K562 (cell line): ENCODE results near the gene HRH3. TPM values are rescaled to one million over a fixed set of nuclear protein-coding genes. Genes with fewer than 3 reads are reported as not detected.
A peak's percentile ranks its signal among the peaks of the same experiment; 100 is the strongest.

Experiments used
- ATF1 ChIP-seq, 2 experiments: fragments of 450-650 bp in 1 of 2; IDR thresholded peaks; 2 replicates each; pipeline ENCODE4 v1.6.1; 2016; ENCODE audit warnings: missing compliant biosample characterization in 1 of 2, missing genetic modification characterization in 1 of 2
- BACH1 ChIP-seq: fragments of 200-800 bp; sonication (Bioruptor generic); IDR thresholded peaks from 2 replicates; pipeline ENCODE4 v1.6.1; 2016; ENCODE audit warnings: missing genetic modification characterization, missing compliant biosample characterization
- CHD2 ChIP-seq: IDR thresholded peaks from 2 replicates; pipeline ENCODE4 v1.6.1; 2011; ENCODE audit warnings: low read depth, low read length
- CXXC5 ChIP-seq: fragments of 250-450 bp; sonication (Bioruptor Pico); IDR thresholded peaks from 2 replicates; pipeline ENCODE4 v1.8.0; 2022; ENCODE audit warnings: inconsistent platforms, mild to moderate bottlenecking, moderate library complexity
- DPF2 ChIP-seq: fragments of 450-650 bp; IDR thresholded peaks from 2 replicates; pipeline ENCODE4 v1.6.1; 2016
- EGR1 ChIP-seq: fragments of 450-650 bp; conservative IDR thresholded peaks from 2 replicates; pipeline ENCODE4 v1.6.1; 2017; ENCODE audit warnings: mild to moderate bottlenecking
- ETV6 ChIP-seq, 3 experiments: fragments of 150-350 bp in 1 of 3; sonication (generic) in 1 of 3; formaldehyde crosslinking in 1 of 3; IDR thresholded peaks; 2 replicates each; pipeline versions ENCODE4 v1.6.1 to v1.8.0; 2014 to 2022; ENCODE audit warnings: borderline replicate concordance in 2 of 3, low read depth in 2 of 3, antibody characterized with exemption in 1 of 3, low read length in 1 of 3, mild to moderate bottlenecking in 1 of 3, missing genetic modification reagents in 1 of 3
- FOXA3 ChIP-seq, 2 experiments: fragments of 450-650 bp in 1 of 2; sonication (generic) in 1 of 2; formaldehyde crosslinking; IDR thresholded peaks in 1 of 2; conservative IDR thresholded peaks in 1 of 2; 2 replicates each; pipeline versions ENCODE4 v1.4.0 to v1.8.0; 2020 to 2022; ENCODE audit warnings: mild to moderate bottlenecking in 2 of 2, missing genetic modification reagents in 1 of 2
- GABPA ChIP-seq: fragments of 200-800 bp; sonication (Bioruptor generic); conservative IDR thresholded peaks from 2 replicates; pipeline ENCODE4 v1.6.1; 2016; ENCODE audit warnings: low read depth, missing genetic modification characterization, missing compliant biosample characterization
- GABPB1 ChIP-seq: sonication (generic); formaldehyde crosslinking; IDR thresholded peaks from 2 replicates; pipeline ENCODE4 v1.8.0; 2022; ENCODE audit warnings: mild to moderate bottlenecking, missing genetic modification reagents
- HDAC1 ChIP-seq, 2 experiments: fragments of 450-650 bp; IDR thresholded peaks; 2 replicates each; pipeline ENCODE4 v1.6.1; 2016 to 2017; ENCODE audit warnings: inconsistent platforms in 1 of 2, mild to moderate bottlenecking in 1 of 2, moderate library complexity in 1 of 2
- NFE2 ChIP-seq: IDR thresholded peaks from 2 replicates; pipeline ENCODE4 v1.6.1; 2014; ENCODE audit warnings: antibody characterized with exemption, low read depth
- NONO ChIP-seq, 2 experiments: fragments of 200-400 bp in 1 of 2; fragments of 450-650 bp in 1 of 2; formaldehyde crosslinking in 1 of 2; IDR thresholded peaks; 2 replicates each; pipeline ENCODE4 v1.6.1; 2017; ENCODE audit warnings: low read depth in 2 of 2, mild to moderate bottlenecking in 2 of 2, moderate library complexity in 2 of 2, low read length in 1 of 2
- OTX1 ChIP-seq: fragments of 450-650 bp; formaldehyde crosslinking; IDR thresholded peaks from 2 replicates; pipeline ENCODE4 v1.4.0; 2022; ENCODE audit warnings: mild to moderate bottlenecking
- PHF8 ChIP-seq: fragments of 200-600 bp; sonication (generic); IDR thresholded peaks from 2 replicates; pipeline ENCODE4 v1.6.1; 2012; ENCODE audit warnings: mixed run types, mild to moderate bottlenecking, inconsistent platforms, low read length, moderate library complexity, borderline replicate concordance
- RAD51 ChIP-seq: fragments of 450-650 bp; IDR thresholded peaks from 2 replicates; pipeline ENCODE4 v1.7.1; 2016; ENCODE audit warnings: low read depth, mild to moderate bottlenecking, borderline replicate concordance
- RCOR1 ChIP-seq, 2 experiments: IDR thresholded peaks; 2 replicates each; pipeline ENCODE4 v1.6.1; 2012; ENCODE audit warnings: low read depth in 2 of 2, low read length in 2 of 2, borderline replicate concordance in 1 of 2, improper control_type of control experiment in 1 of 2
- SIN3B ChIP-seq: fragments of 450-650 bp; IDR thresholded peaks from 2 replicates; pipeline ENCODE4 v1.6.1; 2017; ENCODE audit warnings: low read depth, mild to moderate bottlenecking, moderate library complexity
- SIX5 ChIP-seq, 2 experiments: IDR thresholded peaks; 2 replicates each; pipeline ENCODE4 v1.6.1; 2011; ENCODE audit warnings: low read length in 2 of 2, borderline replicate concordance in 1 of 2, low read depth in 1 of 2, mild to moderate bottlenecking in 1 of 2, moderate library complexity in 1 of 2; ENCODE audit not compliant: insufficient read depth in 1 of 2
- SRF ChIP-seq, 2 experiments: fragments of 250-450, 450-650 bp in 1 of 2; sonication (Bioruptor Pico) in 1 of 2; sonication (generic) in 1 of 2; formaldehyde crosslinking; IDR thresholded peaks; 2 replicates each; pipeline versions ENCODE4 v1.5.0 to v1.5.1; 2020 to 2022; ENCODE audit warnings: mild to moderate bottlenecking in 1 of 2, missing genetic modification reagents in 1 of 2
- STAT5A ChIP-seq: IDR thresholded peaks from 2 replicates; pipeline ENCODE4 v1.6.1; 2012; ENCODE audit warnings: low read length, inconsistent platforms, borderline replicate concordance
- TEAD2 ChIP-seq: fragments of 450-650 bp; IDR thresholded peaks from 2 replicates; pipeline ENCODE4 v1.6.1; 2016; ENCODE audit warnings: missing genetic modification characterization, control low read depth, missing compliant biosample characterization
- THRA ChIP-seq: fragments of 450-650 bp; IDR thresholded peaks from 2 replicates; pipeline ENCODE4 v1.6.1; 2017; ENCODE audit warnings: mild to moderate bottlenecking, moderate library complexity
- ZEB2 ChIP-seq: fragments of 450-650 bp; IDR thresholded peaks from 2 replicates; pipeline ENCODE4 v1.6.1; 2016
- ZFP36 ChIP-seq: fragments of 150-350 bp; IDR thresholded peaks from 2 replicates; pipeline ENCODE4 v1.6.1; 2018; ENCODE audit warnings: low read length, low read depth; ENCODE audit not compliant: partially characterized antibody
- ZKSCAN3 ChIP-seq: fragments of 250-450 bp; sonication (Bioruptor Pico); IDR thresholded peaks from 2 replicates; pipeline ENCODE4 v1.4.0; 2020
- ZNF165 ChIP-seq: fragments of 250-450 bp; sonication (Bioruptor Pico); IDR thresholded peaks from 2 replicates; pipeline ENCODE4 v1.4.0; 2020; ENCODE audit warnings: borderline replicate concordance
- ZNF253 ChIP-seq: fragments of 250-450 bp; sonication (Bioruptor Pico); conservative IDR thresholded peaks from 2 replicates; pipeline ENCODE4 v1.6.1; 2021; ENCODE audit warnings: mild to moderate bottlenecking
- ZNF583 ChIP-seq: fragments of 250-450 bp; sonication (Bioruptor Pico); IDR thresholded peaks from 2 replicates; pipeline ENCODE4 v1.4.0; 2020
- polyA plus RNA-seq, 8 experiments: library from polyadenylated mRNA; depleted of rRNA in 4 of 8; stranded (reverse) in 5 of 8; unstranded in 3 of 8; fragments of >200 nt; fragmentation: Nextera tagmentation in 2 of 8; fragmentation: Illumina TruSeq in 1 of 8; extraction: Ambion mirVana in 2 of 8; extraction: Trizol in 1 of 8; gene quantifications; 2 replicates each; pipeline versions ENCODE4 v1.2.1 to v1.2.3, GENCODE V29; 2011 to 2014; ENCODE audit warnings: inconsistent platforms in 1 of 8, missing spikeins in 1 of 8
- total RNA-seq, 7 experiments: library from RNA; depleted of rRNA in 6 of 7; stranded (reverse); fragments of >200 nt in 6 of 7; fragmentation: Illumina TruSeq in 2 of 7; extraction: Trizol in 2 of 7; gene quantifications; 2 replicates each; pipeline versions ENCODE4 v1.2.1 to v1.2.3, GENCODE V29; 2011 to 2021; ENCODE audit warnings: low replicate concordance in 1 of 7

The HRH3 gene
- total and polyA plus RNA-seq, 9 of the 15 experiments (the other 6 are each of a cell fraction or from before 2014, with no cell fraction given) = not detected

- TF ChIP-seq ETV6 (IDR thresholded peaks at IDR 0.05; ENCODE audit: borderline replicate concordance in 1 of 2, low read depth in 2 of 2, low read length in 1 of 2) (no peak), ETV6 (CRISPR knock-in tag; IDR thresholded peaks at IDR 0.05; ENCODE audit: borderline replicate concordance) (no peak), STAT5A (no peak), EGR1 (peak; percentile 94), NONO (IDR thresholded peaks at IDR 0.05; ENCODE audit: low read depth in 2 of 2, low read length in 1 of 2) (no peak), CXXC5 (CRISPR knock-in tag) (peak; percentile 96), RCOR1 (IDR thresholded peaks at IDR 0.05; ENCODE audit: borderline replicate concordance in 1 of 2, low read depth in 2 of 2, low read length in 2 of 2) (no peak), SIX5 (IDR thresholded peaks at IDR 0.05; ENCODE audit: borderline replicate concordance in 1 of 2, insufficient read depth in 1 of 2, low read depth in 1 of 2, low read length in 2 of 2) (no peak), ZNF583 (CRISPR knock-in tag) (no peak), NFE2 (0 out of 2 replicates have a peak, but pooled peaks have one; percentile 12), ZFP36 (peak; percentile 54), CHD2 (peak; percentile 85), DPF2 (0 out of 2 replicates have a peak, but pooled peaks have one; percentile 27), THRA (no peak), HDAC1 (IDR thresholded peaks at IDR 0.05) (peak in 1 of 2 experiments; percentile 71; a peak in 2 of 4 replicates), OTX1 (no peak), ZNF253 (CRISPR knock-in tag) (no peak), GABPB1 (CRISPR knock-in tag) (peak; percentile 55; the same call in 1 of the 2 replicates), SIN3B (no peak), BACH1 (tag) (no peak), GABPA (tag) (peak; percentile 94), SRF (CRISPR knock-in tag; IDR thresholded peaks at IDR 0.05) (peak in 1 of 2 experiments; percentile 86; a peak in 2 of 4 replicates), ZKSCAN3 (CRISPR knock-in tag) (no peak), RAD51 (peak; percentile 84), PHF8 (peak; percentile 42; the same call in 1 of the 2 replicates), ZEB2 (peak; percentile 67; the same call in 1 of the 2 replicates), ATF1 (CRISPR knock-in tag; IDR thresholded peaks at IDR 0.05) (no peak), ATF1 (tag; IDR thresholded peaks at IDR 0.05) (peak; percentile 92), ZNF165 (no peak), TEAD2 (no peak), FOXA3 (CRISPR knock-in tag; conservative IDR thresholded peaks at IDR 0.05 in 1 of 2, IDR thresholded peaks at IDR 0.05 in 1 of 2) (peak in 1 of 2 experiments; percentile 65; a peak in 1 of 4 replicates)
Measured at GRCh38 chr20:62237801-62238568, 17.9 kb upstream of the HRH3 start, which contains the start of gene OSBPL2 (continued).
